Germinal center (tissue), 1 donor: ENCODE measurements around the gene KRT71.
"Not testable (repeated sequence)": the region's sequence is repeated elsewhere in the genome, so short reads cannot be mapped to it uniquely, and the experiment has no call there.

ENCODE experiments used
- DNase-seq: peaks from one replicate; pipeline ENCODE4 v3.0.0; 2012; ENCODE audit warnings: mixed read lengths, low spot score

Gene KRT71

GRCh38 chr12:52552681-52553195 lies at the start of gene KRT71:
KRT71 (minus strand) TSS chr12:52553145; CDS start chr12:52553077, 68 bp downstream.
- no peak for DNase-seq

GRCh38 chr12:52602552-52602951 lies 49.6 kb upstream of the KRT71 start:
- no peak for DNase-seq

GRCh38 chr12:52601671-52602070 lies 48.7 kb upstream of the KRT71 start:
- DNase-seq = no peak

- DNase-seq = no peak
These were observed 48.1 kb upstream of the KRT71 start, which contains the start of gene KRT72 for GRCh38 chr12:52600941-52601481. KRT72 (minus strand) TSS chr12:52601463; CDS start chr12:52601452, 11 bp downstream.

GRCh38 chr12:52600475-52600874 lies 47.5 kb upstream of the KRT71 start:
- no peak for DNase-seq

- no peak for DNase-seq
These were observed 47.1 kb upstream of the KRT71 start for GRCh38 chr12:52600071-52600470.

- no peak for DNase-seq
These were observed 46.0 kb upstream of the KRT71 start for GRCh38 chr12:52598966-52599365.

GRCh38 chr12:52594237-52594636 lies 41.3 kb upstream of the KRT71 start:
- DNase-seq = not testable (repeated sequence)

GRCh38 chr12:52591521-52591920 lies 38.6 kb upstream of the KRT71 start:
- DNase-seq = no peak

GRCh38 chr12:52590021-52590420 lies 37.1 kb upstream of the KRT71 start:
- DNase-seq = no peak

GRCh38 chr12:52587563-52587962 lies 34.6 kb upstream of the KRT71 start:
- no peak for DNase-seq

GRCh38 chr12:52585946-52586345 lies 33.0 kb upstream of the KRT71 start:
- DNase-seq = no peak

GRCh38 chr12:52585066-52585465 lies 32.1 kb upstream of the KRT71 start:
- DNase-seq = no peak

- no peak for DNase-seq
These were observed 31.3 kb upstream of the KRT71 start for GRCh38 chr12:52584156-52584682.

- peak; percentile 51 for DNase-seq
These were observed 30.1 kb upstream of the KRT71 start for GRCh38 chr12:52582971-52583456.

- DNase-seq = no peak
These were observed 29.5 kb upstream of the KRT71 start for GRCh38 chr12:52582486-52582885.

GRCh38 chr12:52581481-52581880 lies 28.5 kb upstream of the KRT71 start:
- no peak for DNase-seq

- no peak for DNase-seq
These were observed 28.1 kb upstream of the KRT71 start for GRCh38 chr12:52581066-52581465.

- DNase-seq = no peak
These were observed 27.6 kb upstream of the KRT71 start for GRCh38 chr12:52580496-52580895.

GRCh38 chr12:52579468-52580465 lies 26.8 kb upstream of the KRT71 start:
- DNase-seq = no peak

GRCh38 chr12:52578469-52578868 lies 25.5 kb upstream of the KRT71 start:
- no peak for DNase-seq

GRCh38 chr12:52577316-52577715 lies 24.4 kb upstream of the KRT71 start:
- DNase-seq = no peak

- no peak for DNase-seq
These were observed 23.0 kb upstream of the KRT71 start for GRCh38 chr12:52575948-52576347.
